ENCODE measurements around the gene LTV1.
"Not testable (repeated sequence)": the region's sequence is repeated elsewhere in the genome, so short reads cannot be mapped to it uniquely, and the experiment has no call there.

LTV1 gene

DNA sequence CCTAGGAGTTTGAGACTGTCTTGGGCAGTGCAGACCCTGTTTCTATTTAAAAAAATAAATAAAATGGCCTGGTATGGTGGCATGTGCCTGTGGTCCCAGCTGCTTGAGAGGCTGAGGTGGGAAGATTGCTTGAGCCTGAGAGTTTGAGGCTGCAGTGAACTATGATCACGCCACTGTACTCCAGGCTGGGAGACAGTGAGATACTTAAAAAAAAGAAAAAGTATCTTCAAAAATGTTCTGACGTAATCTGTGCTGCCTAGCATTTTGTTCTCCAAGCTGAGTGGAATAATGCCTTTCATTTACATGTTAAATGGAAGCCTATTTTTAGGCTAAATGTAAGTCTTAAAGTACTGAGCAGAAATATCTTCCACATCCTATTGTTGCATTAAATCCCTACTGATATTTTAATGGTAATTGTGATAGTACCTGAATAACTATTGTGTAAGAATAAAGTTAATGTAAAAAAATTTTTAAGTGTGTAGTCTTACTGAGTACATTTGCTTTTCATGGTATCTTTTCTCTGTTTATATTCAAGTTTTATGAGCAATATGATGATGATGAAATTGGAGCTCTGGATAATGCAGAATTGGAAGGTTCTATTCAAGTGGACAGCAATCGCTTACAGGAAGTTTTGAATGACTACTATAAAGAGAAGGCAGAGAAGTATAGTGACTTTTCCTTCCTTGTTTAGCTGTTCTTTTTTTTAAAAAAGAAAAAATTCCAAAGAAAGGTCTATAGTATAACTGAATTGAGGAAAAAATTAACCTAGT lies 16.9 kb downstream of the LTV1 start:
- H3K27me3 Mint-ChIP-seq = no peaks in the 10 kb centered on the region
- no peak overlapping the region for H3K4me3 Mint-ChIP-seq
- peaks cover 96% of the 10 kb centered on the region for H3K36me3 Mint-ChIP-seq (ENCODE audit: low read depth)

DNA sequence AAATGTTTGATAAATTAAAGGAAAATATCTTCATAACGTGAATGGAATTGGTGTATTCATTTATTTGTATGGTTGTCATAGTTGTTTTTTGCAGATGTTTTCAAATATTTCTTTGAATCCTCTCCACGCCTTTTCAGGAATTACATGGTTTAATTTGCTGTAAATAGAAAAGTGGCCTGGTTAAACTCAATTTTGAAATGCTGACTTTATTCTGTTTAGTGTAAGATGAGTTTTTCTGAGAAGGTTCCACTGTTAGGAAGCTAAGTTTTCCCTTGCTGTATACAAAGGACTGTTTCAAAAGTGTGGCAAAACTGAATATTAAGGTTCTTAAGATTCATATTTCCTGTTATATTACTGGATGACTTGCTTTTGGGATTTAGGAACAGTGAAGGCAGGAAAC lies 20.6 kb downstream of the LTV1 start:
- intact Hi-C loops (cut with micrococcal nuclease) = no loop called here
- peaks cover 73% of the 10 kb centered on the region for H3K36me3 Mint-ChIP-seq (ENCODE audit: low read depth)
- H3K4me3 Mint-ChIP-seq = no peak overlapping the region
- H3K4me1 Mint-ChIP-seq (ENCODE audit: low read depth) = no peaks in the 10 kb centered on the region
- H3K27ac Mint-ChIP-seq = no peak overlapping the region
- H3K27me3 Mint-ChIP-seq = no peaks in the 10 kb centered on the region
- H3K9me3 Mint-ChIP-seq = no peaks in the 10 kb centered on the region

More for the DNA sequence above, 16.9 kb downstream of the LTV1 start:
- H3K4me1 Mint-ChIP-seq (ENCODE audit: low read depth) = no peaks in the 10 kb centered on the region
- H3K9me3 Mint-ChIP-seq = no peaks in the 10 kb centered on the region
- intact Hi-C loops (cut with micrococcal nuclease) = no loop called here
- no peak overlapping the region for H3K27ac Mint-ChIP-seq

DNA sequence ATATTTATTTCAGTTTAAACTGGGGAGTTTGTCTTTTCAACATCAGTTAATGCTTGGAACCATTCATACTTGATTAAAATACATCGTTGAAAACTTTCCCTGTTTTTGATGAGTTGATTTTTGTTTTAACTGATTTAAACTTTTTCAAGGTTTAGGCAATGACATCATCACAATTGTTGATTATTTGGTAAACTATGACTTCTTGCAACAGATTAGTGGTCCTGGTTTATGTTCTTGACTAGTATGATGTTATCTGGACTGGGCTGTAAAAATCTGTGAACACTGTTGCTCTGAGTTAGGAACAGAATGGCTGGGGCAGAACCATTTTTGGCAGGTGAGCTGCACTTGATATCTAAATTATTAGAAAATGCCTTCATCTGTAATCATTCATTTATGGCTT lies 21.1 kb downstream of the LTV1 start, which contains the start of gene ZC2HC1B:
ZC2HC1B (plus strand) TSS at position 241 of the 400 bp plus-strand sequence; CDS start at position 307, 66 bp downstream.
- H3K4me3 Mint-ChIP-seq = no peak within 1 kb of the TSS
- peaks cover 68% of the 10 kb centered on the region for H3K36me3 Mint-ChIP-seq (ENCODE audit: low read depth)
- no peaks in the 10 kb centered on the region for H3K4me1 Mint-ChIP-seq (ENCODE audit: low read depth)
- H3K27ac Mint-ChIP-seq = no peak within 1 kb of the TSS
- no peaks in the 10 kb centered on the region for H3K9me3 Mint-ChIP-seq
- H3K27me3 Mint-ChIP-seq = no peaks in the 10 kb centered on the region
- intact Hi-C loops (cut with micrococcal nuclease) = no loop called here

DNA sequence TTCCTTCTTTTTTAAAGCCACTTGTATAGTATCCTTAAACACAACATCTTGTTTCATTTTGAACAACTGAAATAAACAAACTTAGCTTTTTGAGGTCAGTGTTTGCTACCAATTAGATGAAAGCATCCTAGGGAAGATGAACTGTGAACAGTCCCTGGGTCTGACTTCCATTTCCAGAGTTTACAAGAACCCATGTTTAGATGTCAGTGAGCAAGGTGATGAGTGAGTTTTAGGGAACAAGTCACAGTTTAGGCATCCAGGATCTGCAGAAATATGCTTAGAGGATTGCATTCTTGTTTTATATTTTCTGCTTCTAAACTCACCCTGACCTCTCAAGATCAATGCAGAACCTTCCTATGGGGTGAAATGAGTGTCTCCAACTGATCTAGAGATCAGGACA lies 24.1 kb downstream of the LTV1 start:
- peaks cover 5% of the 10 kb centered on the region for H3K4me1 Mint-ChIP-seq (ENCODE audit: low read depth)
- intact Hi-C loops (cut with micrococcal nuclease) = no loop called here
- no peak overlapping the region for H3K4me3 Mint-ChIP-seq
- H3K9me3 Mint-ChIP-seq = no peaks in the 10 kb centered on the region
- H3K36me3 Mint-ChIP-seq (ENCODE audit: low read depth) = peaks cover 39% of the 10 kb centered on the region
- H3K27ac Mint-ChIP-seq = no peak overlapping the region
- H3K27me3 Mint-ChIP-seq = no peaks in the 10 kb centered on the region

DNA sequence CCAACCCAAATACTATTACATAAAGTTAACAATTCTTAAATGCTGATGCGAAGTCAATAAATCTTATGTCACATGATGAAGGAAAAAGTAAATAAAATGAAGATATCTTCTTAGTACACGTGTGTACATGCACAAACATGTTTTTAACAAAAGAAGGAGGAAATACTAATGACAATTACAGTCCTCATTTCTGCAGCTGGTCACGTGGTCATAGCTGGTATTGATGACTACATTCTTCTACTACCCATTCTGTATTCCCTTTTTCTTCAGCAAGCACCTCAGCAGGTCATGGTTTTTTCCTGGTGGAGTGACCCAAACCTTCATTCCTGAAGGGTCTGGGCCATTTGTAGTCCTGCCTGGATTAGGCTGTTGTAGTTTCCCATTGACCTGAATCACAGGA lies 25.7 kb downstream of the LTV1 start:
- H3K27ac Mint-ChIP-seq; H3K4me3 Mint-ChIP-seq; intact Hi-C loops (cut with micrococcal nuclease); H3K27me3 Mint-ChIP-seq; H3K9me3 Mint-ChIP-seq: not testable (repeated sequence)
- peaks cover 23% of the 10 kb centered on the region for H3K36me3 Mint-ChIP-seq (ENCODE audit: low read depth)
- peaks cover 12% of the 10 kb centered on the region for H3K4me1 Mint-ChIP-seq (ENCODE audit: low read depth)

DNA sequence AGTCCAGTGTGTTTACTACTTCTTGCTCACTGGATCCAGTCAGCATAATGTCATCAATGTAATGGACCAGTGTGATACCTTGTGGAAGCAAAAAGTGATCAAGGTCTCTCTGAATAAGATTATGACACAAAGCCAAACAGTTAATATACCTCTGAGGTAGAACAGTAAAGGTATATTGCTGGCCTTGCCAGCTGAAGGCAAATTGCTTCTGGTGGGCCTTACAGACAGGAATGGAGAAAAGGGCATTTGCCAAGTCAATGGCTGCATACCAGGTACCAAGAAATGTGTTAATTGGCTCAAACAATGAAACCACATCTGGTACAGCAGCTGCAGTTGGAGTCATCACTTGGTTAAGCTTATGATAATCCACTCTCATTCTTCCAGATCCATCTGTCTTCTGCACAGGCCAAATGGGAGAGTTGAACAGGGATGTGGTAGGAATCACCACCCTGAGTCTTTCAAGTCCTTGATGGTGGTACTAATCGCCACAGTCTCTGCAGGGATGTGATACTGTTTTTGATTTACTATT lies 28.1 kb downstream of the LTV1 start:
- Mint-ChIP-seq H3K4me1 (ENCODE audit: low read depth) (peaks cover 18% of the 10 kb centered on the region), H3K9me3 (peaks cover 11% of the 10 kb centered on the region)
- H3K27ac Mint-ChIP-seq; intact Hi-C loops (cut with micrococcal nuclease); H3K4me3 Mint-ChIP-seq; H3K36me3 Mint-ChIP-seq (ENCODE audit: low read depth); H3K27me3 Mint-ChIP-seq: not testable (repeated sequence)

DNA sequence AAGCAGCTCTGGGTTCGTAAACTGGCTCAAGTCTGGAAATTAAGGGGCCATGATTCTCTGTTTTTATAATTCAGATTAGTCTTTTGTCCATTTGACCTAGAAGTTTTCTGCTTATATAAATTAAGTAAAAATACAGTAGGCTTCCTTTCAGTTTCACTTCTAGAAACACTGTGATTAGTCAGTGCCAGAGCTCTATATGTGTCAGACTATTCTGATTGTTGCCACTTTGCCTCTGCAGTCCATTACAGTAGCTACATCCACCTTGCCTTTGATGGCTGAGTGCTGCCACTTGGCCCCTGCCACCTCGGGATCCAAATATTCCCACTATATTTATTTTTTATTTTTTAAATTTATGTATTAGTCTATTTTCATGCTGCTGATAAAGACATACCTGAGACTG lies 29.1 kb downstream of the LTV1 start:
- intact Hi-C loops (cut with micrococcal nuclease) = no loop called here
- no peak overlapping the region for H3K4me3 Mint-ChIP-seq
- H3K27ac Mint-ChIP-seq = no peak overlapping the region
- peaks cover 11% of the 10 kb centered on the region for H3K9me3 Mint-ChIP-seq
- H3K27me3 Mint-ChIP-seq = no peaks in the 10 kb centered on the region
- no peaks in the 10 kb centered on the region for H3K36me3 Mint-ChIP-seq (ENCODE audit: low read depth)
- peaks cover 18% of the 10 kb centered on the region for H3K4me1 Mint-ChIP-seq (ENCODE audit: low read depth)

DNA sequence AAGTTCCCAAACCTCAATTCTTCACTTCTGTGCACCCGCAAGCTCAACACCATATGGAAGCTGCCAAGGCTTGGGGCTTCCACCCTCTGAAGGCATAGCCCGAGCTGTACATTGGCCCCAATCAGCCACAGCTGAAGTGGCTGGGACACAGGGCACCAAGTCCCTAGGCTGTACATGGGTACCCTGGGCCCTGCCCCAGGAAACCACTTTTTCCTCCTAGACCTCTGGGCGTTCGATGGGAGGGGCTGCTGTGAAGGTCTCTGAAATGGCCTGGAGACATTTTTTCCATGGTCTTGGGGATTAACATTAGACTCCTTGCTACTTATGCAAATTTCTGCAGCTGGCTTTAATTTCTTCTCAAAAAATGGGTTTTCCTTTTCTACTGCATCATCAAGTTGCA lies 30.5 kb downstream of the LTV1 start:
- H3K4me3 Mint-ChIP-seq = not testable (repeated sequence)
- peak overlapping the region; percentile 55 for H3K27ac Mint-ChIP-seq
- H3K9me3 Mint-ChIP-seq = peaks cover 19% of the 10 kb centered on the region

DNA sequence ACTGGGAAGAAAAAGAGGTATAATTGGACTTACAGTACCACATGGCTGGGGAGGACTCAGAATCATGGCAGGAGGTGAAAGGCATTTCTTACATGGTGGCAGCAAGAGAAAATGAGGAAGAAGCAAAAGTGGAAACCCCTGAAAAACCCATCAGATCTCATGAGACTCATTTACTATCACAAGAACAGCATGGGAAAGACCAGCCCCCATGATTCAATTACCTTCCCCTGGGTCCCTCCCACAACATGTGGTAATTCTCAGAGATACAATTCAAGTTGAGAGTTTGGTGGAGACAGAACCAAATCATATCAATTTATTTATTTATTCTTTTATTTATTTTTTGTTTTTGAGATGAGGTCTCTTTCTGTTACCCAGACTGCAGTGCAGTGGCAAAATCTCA lies 31.4 kb downstream of the LTV1 start:
- H3K36me3 Mint-ChIP-seq (ENCODE audit: low read depth); H3K27ac Mint-ChIP-seq; intact Hi-C loops (cut with micrococcal nuclease); H3K4me3 Mint-ChIP-seq; H3K27me3 Mint-ChIP-seq: not testable (repeated sequence)
- Mint-ChIP-seq H3K4me1 (ENCODE audit: low read depth) (peaks cover 18% of the 10 kb centered on the region), H3K9me3 (peaks cover 21% of the 10 kb centered on the region)

More for the DNA sequence above, 30.5 kb downstream of the LTV1 start:
- H3K27me3 Mint-ChIP-seq; intact Hi-C loops (cut with micrococcal nuclease); H3K36me3 Mint-ChIP-seq (ENCODE audit: low read depth): not testable (repeated sequence)
- H3K4me1 Mint-ChIP-seq (ENCODE audit: low read depth) = peaks cover 18% of the 10 kb centered on the region

DNA sequence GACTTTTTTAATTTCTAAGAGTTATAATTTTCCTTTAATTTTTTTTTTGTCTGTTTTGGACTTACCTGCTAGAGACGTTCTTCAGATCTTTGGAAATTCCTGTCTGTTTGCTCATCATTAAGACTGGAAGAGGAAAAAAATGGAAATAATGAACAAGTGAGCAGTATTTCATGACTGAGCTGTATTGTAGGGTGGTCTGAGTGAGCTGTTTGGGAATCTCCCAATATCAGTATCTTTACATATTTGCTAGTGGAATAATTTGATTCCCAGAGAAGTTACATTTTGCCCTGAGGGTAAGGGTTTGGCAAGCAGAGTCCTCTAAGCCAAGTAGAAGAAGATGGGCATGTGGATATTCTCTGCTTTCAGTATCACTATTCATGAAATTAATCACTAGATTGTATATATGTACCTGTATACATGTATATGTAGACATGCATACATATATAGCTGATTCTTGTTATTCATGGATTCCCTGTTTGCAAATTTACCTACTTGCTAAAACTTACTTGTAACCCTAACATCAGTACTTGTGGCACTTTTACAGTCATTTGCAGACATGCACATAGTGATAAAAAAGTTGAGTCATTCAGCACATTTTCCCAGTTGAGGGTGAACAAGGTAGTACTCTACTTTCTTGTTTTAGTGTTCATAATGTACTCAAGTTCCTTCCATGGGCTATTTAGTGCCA lies 34.6 kb downstream of the LTV1 start:
- no peaks in the 10 kb centered on the region for H3K36me3 Mint-ChIP-seq (ENCODE audit: low read depth)
- H3K4me3 Mint-ChIP-seq = no peak overlapping the region
- intact Hi-C loops (cut with micrococcal nuclease) = no loop called here
- peaks cover 8% of the 10 kb centered on the region for H3K4me1 Mint-ChIP-seq (ENCODE audit: low read depth)
- H3K9me3 Mint-ChIP-seq = peaks cover 21% of the 10 kb centered on the region
- H3K27ac Mint-ChIP-seq = no peak overlapping the region
- no peaks in the 10 kb centered on the region for H3K27me3 Mint-ChIP-seq

DNA sequence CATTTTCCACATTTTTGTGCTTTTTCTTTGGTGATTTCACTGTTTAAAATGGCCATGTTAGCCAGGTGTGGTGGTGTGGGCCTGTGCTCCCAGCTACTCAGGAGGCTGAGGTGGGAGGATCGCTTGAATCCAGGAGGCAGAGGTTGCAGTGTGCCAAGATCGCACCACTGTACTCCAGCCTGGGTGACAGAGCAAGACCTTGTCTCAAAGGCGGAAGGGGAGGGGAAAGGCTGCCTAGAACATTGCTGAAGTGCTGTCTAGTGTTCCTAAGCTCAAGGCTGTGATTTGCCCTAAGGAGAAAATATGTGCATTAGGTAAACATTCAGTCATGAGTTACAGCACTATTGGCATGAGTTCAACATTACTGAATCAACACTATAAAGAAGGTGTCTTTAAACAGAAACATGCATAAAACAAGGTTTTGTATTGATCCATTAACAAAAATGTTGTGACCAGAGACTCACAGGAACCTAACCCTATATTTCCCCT lies 35.2 kb downstream of the LTV1 start:
- Mint-ChIP-seq H3K36me3 (ENCODE audit: low read depth) (no peaks in the 10 kb centered on the region), H3K9me3 (peaks cover 21% of the 10 kb centered on the region), H3K4me1 (ENCODE audit: low read depth) (peaks cover 6% of the 10 kb centered on the region), H3K27me3 (no peaks in the 10 kb centered on the region), H3K4me3 (no peak overlapping the region), H3K27ac (no peak overlapping the region)
- intact Hi-C loops (cut with micrococcal nuclease) = no loop called here

DNA sequence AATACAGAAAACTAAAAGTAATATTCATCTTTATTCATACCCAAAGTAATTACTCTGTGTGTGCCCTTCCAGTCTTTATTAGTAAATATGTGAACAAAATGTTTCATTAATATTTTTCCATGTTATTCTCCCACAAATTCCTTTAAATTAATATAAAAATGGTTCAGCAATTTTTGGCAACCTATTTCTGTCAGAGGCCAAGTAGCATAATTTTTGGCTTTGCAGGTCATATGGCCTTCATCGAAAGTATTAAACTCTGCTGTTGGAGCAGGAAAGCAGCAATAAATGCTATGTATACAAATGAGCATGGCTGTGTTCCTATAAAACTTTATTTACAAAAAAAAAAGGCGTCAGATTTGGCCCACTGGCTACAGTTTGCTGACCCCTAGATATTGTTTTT lies 37.3 kb downstream of the LTV1 start:
- H3K36me3 Mint-ChIP-seq (ENCODE audit: low read depth) = no peaks in the 10 kb centered on the region
- intact Hi-C loops (cut with micrococcal nuclease) = no loop called here
- H3K4me3 Mint-ChIP-seq = no peak overlapping the region
- H3K9me3 Mint-ChIP-seq = peaks cover 16% of the 10 kb centered on the region
- H3K4me1 Mint-ChIP-seq (ENCODE audit: low read depth) = no peaks in the 10 kb centered on the region
- no peak overlapping the region for H3K27ac Mint-ChIP-seq
- H3K27me3 Mint-ChIP-seq = no peaks in the 10 kb centered on the region

DNA sequence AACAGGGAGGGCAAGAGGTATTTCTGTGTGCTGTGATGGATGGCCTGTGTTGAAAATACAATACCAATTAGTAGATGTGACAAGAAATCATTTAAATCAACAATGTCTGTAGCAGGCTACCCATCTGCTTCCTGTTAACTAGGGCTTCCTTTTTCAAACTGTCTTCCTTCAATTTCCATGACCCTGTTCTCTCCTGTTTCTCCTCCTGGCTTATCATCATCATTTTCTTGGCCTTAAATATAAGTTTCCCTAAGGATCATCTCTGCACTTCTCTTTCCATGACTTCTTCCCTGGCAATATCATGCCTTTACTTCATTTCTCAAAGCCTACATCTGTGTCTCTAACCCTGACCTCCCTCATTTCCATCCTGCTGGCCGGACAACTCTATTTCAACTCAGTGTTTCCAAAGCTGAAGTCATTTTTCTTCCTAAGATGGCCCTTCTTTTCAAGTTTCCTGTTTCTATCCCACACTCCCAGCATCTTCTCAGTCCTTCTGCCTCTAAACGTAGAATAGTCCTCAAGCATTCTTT lies 39.3 kb downstream of the LTV1 start:
- intact Hi-C loops (cut with micrococcal nuclease) = no loop called here
- H3K36me3 Mint-ChIP-seq (ENCODE audit: low read depth) = no peaks in the 10 kb centered on the region
- H3K4me3 Mint-ChIP-seq = no peak overlapping the region
- no peaks in the 10 kb centered on the region for H3K27me3 Mint-ChIP-seq
- no peak overlapping the region for H3K27ac Mint-ChIP-seq
- H3K4me1 Mint-ChIP-seq (ENCODE audit: low read depth) = no peaks in the 10 kb centered on the region
- peaks cover 10% of the 10 kb centered on the region for H3K9me3 Mint-ChIP-seq

DNA sequence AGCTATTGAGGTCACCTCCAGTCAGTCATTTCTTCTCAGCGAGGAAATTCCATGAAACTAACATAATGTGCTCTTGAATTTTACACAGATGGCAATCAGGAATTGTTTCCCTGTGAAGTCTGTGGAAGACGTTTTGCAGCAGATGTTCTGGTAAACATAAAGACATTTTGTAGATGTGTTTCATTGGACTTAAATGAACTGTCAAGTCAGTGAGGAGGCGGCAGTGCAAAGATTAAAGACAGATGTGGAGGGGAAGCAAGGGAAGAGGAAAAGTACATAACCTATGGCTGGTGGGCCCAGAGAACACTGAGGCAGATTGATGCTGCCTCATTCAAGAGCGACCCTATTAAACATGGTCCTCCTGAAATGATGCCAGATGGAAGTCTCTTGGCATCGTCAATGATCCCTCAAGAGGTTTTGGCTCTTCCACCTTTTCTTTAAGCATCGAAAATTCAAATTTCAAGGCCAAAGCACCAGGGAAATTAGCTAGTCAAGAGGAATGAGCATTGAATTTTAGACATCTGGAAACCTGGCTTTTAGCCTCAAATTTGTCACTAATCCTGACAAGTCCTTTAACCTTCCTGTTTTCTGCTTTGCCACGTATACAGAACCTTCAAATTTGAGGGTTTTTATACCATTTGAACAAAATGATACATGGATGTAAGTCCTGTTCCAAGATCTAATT lies 41.2 kb downstream of the LTV1 start:
- no peak overlapping the region for H3K4me3 Mint-ChIP-seq
- H3K27ac Mint-ChIP-seq = no peak overlapping the region
- no peaks in the 10 kb centered on the region for H3K36me3 Mint-ChIP-seq (ENCODE audit: low read depth)
- intact Hi-C loops (cut with micrococcal nuclease) = no loop called here
- H3K27me3 Mint-ChIP-seq = no peaks in the 10 kb centered on the region
- H3K4me1 Mint-ChIP-seq (ENCODE audit: low read depth) = no peaks in the 10 kb centered on the region
- H3K9me3 Mint-ChIP-seq = no peaks in the 10 kb centered on the region

Measured in dendritic cell treated with granulocyte-macrophage colony-stimulating factor and Interleukin-4, amounts not matched to agents 40 ng/mL and 50 ng/mL, for 4 days (primary cell).